ENCODE results near the gene MLLT10.
"Not testable (repeated sequence)": the region's sequence is repeated elsewhere in the genome, so short reads cannot be mapped to it uniquely, and the experiment has no call there.

Gene MLLT10

DNA sequence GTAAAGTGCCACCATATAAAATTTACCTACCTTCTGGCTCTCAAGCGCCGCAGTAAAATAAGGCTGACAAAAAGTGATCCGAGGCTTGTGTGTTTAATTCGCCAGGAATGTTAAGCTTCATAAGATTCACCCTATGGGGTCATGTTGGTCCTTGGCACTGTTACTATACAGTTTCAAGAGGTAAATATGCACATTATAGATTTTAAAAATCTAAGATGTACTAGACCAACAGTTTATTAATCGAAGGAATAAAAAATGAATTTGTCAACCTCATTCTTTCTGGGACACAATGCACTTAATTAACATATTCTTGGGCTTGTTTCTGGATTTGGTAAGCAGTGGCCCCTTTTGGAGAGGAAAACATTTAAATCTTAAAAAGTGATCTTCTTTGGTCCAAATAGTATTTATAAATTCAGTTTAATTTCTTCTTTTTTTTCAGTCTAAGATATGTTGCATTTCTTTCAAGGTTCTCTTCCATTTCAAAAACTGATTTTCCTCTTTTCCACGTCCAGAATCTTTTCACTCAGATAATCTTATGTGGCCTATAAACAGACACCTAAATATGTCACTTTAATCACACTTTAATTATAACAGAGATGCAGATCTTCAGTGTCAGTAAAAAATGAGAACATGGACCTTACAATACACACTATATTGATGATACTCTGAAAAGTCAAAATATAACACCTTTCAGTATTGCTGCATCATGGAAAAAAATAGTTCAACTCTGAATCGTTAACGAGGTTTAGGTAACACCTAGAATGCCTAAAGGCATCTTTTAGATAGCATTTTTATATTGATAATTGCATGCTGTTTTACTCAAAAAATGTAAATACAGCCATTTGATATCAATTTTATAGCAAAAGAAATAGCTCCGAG is 4.8 kb upstream of the MLLT10 start:
- no peak for DNase-seq

- no peak for DNase-seq
Observed at GRCh38 chr10:21530168-21530567, 3.9 kb upstream of the MLLT10 start.

GRCh38 chr10:21530641-21531040 is 3.4 kb upstream of the MLLT10 start:
- DNase-seq = no peak

DNA sequence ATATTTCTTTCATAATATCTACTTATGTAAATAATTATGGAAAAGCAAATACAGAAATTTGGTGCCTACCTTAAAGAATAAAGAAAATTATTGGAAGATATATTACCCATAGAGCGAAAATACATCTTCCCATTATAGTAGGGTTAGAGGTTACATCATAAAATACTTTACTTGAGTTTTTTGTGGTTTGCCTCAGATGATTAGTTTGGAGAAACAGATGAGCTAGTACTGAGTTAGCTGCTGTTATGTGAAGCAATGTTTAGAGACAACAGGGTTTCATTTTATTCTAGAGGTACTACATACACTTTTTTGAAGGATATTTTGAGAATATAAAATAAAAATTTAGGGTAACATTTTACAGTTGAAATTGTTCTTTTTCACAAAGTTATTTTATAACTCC is 2.9 kb upstream of the MLLT10 start:
- DNase-seq = peak in 1 of 2 donors; percentile 13

- no peak for DNase-seq
Observed at GRCh38 chr10:21532694-21533466, 1.2 kb upstream of the MLLT10 start.

DNA sequence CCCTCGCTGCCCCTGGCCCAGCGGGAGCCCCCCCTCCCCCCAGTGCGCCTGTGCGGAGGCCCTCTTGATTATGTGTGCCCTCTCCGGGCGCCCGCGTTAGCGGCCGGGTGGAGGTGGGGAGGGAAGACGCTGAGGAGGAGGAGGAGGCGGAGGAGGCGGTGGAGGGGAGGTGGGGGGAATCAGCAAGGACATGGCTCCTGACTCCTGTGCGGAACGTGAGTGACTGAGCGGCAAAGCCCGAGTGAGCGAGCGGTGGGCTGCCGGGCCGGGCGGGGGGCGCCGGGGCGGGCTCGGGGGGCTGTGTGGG is 201 bp downstream of the MLLT10 start:
- no peak for DNase-seq

DNA sequence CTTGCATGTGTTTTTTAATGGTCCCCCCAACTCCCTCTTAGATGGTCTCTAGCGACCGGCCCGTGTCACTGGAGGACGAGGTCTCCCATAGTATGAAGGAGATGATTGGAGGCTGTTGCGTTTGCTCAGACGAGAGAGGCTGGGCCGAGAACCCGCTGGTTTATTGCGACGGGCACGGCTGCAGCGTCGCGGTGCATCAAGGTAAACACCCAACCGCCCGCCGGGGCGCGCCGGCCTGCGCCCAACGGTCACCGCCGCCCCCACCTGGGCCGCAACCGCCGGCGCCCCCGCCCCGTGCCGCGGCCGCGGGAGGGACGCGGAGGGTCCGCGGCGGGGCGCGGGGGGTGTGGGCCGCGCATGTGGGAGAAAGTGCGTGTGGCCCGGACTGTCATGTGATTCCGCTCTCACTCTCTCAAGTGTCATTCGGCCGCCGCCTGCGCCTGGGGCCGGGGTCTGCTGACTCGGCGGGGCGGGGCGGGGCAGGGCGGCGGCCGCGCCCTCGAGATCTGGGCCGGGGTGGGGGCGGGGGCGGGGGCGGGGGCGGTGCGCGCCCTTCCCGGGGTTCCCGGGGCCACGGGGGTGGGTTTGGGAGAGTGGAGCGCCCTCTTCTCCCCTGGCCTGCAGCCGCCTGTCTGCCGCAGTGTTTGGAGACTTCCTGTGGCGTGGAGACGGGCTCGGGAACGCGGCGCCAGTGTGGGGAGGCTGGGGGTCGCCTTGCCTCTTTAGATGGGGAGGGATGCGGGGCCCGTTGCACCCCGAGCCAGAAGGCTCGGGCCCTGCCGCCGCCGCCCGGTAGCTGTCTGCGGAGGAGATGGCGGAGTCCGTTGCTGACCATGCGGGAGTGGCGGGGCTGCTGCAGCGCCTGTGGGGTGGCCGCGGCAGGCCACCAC is 817 bp downstream of the MLLT10 start:
- DNase-seq = no peak

GRCh38 chr10:21535494-21535965 is 1.5 kb downstream of the MLLT10 start:
- DNase-seq = no peak

DNA sequence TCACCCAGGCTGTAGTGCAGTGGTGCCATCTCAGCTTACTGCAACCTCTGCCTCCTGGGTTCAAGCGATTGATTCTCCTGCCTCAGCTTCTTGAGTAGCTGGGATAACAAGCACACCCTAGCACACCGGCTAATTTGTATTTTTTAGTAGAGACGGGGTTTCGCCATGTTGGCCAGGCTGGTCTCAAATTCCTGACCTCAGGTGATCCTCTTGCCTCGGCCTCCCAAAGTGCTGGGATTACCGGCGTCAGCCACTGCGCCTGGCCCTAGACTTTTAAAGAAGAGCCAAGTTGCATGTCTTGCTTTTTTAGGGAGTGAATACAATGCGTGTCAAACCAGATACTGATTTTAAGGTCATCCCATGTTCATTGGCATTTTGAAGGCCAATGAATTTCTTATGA is 1.9 kb downstream of the MLLT10 start:
- not testable (repeated sequence) for DNase-seq

- no peak for DNase-seq
Observed at GRCh38 chr10:21536874-21537273, 2.8 kb downstream of the MLLT10 start.

- DNase-seq = not testable (repeated sequence)
Observed at GRCh38 chr10:21540701-21541100, 6.7 kb downstream of the MLLT10 start.

DNA sequence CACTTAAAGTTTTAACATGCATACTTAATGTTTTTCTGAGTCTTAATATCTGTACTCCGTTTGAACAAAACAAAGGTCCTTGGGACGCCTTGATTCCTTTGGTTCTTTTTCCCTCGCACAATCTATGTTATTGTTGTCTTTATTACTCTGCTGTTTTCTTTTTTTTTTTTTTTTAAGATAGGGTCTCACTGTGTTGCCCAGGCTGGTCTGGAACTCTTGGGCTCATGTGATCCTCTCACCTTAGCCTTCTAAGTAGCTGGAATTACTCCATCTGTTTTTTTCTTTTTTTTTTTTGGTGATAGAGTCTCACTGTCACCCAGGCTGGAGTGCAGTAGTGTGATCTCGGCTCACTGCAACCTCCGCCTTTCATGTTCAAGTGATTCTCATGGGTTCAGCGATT is 13.2 kb downstream of the MLLT10 start:
- no peak for DNase-seq

- no peak for DNase-seq
Observed at GRCh38 chr10:21552638-21553037, 18.6 kb downstream of the MLLT10 start.

DNA sequence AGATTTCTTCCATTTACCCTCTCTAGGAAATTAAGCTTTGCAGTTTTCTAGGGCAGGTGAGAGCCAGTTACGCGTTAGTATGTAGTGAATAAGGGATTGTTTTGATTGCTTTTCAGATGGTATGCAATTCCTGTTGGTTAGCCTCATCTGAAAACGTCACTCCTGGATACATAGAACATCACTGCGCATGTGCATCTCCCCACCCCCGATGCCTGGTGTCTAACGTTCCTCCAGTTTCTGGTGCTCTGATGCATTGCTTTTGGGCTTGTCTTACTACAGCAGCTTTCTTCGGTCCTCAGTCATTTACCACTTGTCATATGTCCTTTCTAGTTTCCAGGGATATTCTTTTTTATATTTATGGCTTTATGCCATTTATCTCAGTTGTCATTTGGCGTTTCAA is 22.5 kb downstream of the MLLT10 start:
- no peak for DNase-seq

GRCh38 chr10:21558984-21559383 is 25.0 kb downstream of the MLLT10 start:
- DNase-seq = not testable (repeated sequence)

DNA sequence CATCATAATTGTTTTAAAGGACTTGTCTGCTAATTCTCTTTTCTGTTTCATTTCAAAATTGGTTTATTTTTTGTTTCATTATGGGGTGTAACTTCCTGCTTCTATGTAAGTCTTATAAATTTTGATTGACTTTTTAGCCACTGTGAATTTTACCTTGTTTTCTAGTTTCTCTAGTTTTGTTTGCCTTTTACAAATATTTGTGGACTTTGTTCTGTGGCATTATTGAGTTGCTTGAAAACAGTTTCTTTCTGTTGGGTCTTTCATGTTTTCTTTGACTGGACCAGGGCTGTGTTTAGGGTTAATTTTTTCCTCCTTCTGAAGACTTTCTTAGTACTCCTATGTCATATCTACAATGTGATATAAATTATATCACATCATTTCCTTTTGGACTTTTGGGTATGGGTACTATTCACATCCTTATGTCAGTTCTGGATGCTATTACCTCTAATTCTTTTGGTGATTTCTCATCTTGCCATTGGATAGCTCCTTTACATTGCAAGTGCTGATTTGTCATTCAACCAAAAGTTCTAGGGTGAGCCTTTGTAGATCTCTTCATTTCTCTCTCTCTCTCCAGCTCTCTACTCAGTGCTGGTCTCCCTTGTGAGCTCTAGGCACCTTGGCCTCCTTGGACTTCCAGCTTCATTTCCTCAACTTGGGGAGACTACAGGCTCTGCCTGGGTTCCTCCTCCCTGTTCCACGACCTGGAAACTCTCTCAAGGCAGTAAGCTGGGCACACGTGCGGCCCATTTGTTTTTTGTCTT is 36.9 kb downstream of the MLLT10 start:
- no peak for DNase-seq

DNA sequence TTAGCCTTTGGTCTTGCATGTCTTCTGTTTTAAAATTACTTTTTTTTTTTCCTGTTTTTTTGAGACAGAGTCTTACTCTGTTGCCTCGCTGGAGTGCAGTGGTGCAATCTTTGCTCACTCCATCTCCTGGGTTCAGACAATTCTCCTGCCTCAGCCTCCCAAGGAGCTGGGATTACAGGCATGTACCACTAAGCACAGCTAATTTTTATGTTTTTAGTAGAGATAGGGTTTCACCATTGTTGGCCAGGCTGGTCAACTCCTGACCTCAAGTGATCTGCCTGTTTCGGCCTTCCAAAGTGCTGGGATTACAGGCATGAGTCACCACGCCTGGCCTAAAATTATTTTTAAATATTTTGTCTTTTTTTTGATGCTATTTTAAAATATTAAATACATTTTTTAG is 38.5 kb downstream of the MLLT10 start:
- no peak for DNase-seq

DNA sequence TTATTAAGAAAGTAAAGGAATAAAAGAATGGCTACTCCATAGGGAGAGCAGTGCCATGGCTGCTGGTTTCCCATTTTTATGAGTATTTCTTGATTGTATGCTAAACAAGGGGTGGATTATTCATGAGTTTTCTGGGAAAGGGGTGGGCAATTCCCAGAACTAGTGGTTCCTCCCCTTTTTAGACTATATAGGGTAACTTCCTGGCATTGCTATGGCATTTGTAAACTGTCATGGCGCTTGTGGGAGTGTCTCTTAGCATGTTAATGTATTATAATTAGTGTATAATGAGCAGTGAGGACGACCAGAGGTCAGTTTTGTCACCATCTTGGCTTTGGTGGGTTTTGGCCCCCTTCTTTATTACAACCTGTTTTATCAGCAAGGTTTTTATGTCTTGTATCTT is 40.5 kb downstream of the MLLT10 start:
- DNase-seq = not testable (repeated sequence)

DNA sequence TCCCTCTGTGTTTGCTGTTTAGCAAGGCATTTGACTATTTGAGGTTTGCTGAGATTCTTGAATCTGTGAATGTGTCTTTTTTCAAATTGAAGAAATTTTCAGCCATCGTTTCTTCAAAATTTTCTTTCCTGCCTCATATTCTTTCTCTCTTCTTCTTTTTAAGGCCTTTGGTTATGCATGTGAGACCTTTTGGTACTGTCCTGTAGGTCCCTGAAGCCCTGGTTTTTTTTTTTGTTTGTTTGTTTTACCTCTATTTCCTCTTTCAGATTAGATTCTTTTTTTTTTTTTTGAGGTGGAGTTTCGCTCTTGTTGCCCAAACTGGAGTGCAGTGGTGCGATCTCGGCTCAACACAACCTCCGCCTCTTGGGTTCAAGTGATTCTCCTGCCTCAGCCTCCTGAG is 45.3 kb downstream of the MLLT10 start:
- no peak for DNase-seq

GRCh38 chr10:21581421-21581834 is 47.4 kb downstream of the MLLT10 start:
- peak in 1 of 2 donors; percentile 13 for DNase-seq

DNA sequence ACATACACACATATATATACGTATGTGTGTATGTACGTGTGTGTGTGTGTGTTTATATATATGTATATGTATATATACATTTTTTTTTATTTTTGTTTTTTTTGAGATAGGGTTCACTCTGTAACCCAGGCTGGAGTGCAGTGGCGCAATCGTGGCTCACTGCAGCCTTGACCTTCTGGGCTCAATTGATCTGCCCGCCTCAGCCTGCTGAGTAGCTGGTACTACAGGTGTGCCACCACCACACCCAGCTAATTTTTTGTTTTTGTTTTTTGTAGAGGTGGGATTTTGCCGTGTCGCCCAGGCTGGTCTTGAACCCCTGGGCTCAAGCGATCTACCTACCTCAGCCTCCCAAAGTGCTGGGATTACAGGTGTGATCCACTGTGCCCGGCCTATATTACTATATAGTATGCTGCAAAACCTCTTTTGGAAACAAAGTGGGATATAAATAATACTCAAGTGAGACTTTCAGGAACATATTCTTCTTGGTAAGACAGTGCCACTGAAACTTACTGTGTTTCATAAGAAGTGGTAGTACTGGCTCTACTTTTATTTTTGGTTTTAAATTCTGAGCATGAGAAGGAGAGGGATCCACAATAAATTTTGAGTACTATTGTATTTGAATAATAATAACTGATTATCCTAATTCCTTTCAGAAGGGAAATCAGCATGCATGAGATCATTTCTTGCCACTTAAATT is 51.0 kb downstream of the MLLT10 start:
- DNase-seq = no peak

DNA sequence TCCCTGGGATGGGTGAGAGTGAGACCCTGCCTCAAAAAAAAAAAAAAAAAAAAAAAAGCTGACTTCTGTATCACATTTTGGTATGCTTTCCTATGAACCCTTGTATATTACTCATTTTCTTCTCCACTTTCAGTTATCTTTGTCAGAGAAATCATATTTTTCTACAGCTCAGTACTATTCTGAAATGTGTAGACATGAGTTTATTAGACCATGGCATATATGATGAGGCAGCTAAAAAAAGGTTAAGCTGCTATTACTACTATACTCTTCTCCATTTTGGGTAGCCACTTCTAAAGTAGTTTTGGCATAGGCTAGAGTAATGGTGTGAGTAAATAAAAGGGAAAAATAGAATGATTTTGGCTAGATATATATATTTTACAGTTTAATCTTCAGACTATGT is 53.4 kb downstream of the MLLT10 start:
- DNase-seq = no peak

All from bone marrow (tissue), 2 donors.